A549 (cell line): Measurements from ENCODE around the gene ZNF195. TPM values are rescaled to one million over a fixed set of nuclear protein-coding genes. Genes with fewer than 3 reads are reported as not detected.
"Not testable (repeated sequence)": the region's sequence is repeated elsewhere in the genome, so short reads cannot be mapped to it uniquely, and the experiment has no call there.

Source experiments
- ATAC-seq, 2 experiments: fragments of 200-7000 bp in 1 of 2; fragments of >200 bp in 1 of 2; cut with Nextera tagmentation in 1 of 2; cut with Tn5 transposase in 1 of 2; 3 replicates each; pipeline versions ENCODE4 v1.8.0 to v1.9.1; 2018 to 2020; ENCODE audit warnings: mild to moderate bottlenecking in 1 of 2, moderate library complexity in 1 of 2
- CTCF ChIA-PET: fragments of 300-600 bp; sonication (Branson Sonifier 250); formaldehyde crosslinking; extraction: SDS; loops from one replicate; lab custom pipeline; 2021; ENCODE audit warnings: antibody characterized with exemption, inconsistent platforms; lab: Yijun Ruan, JAX
- POLR2A ChIA-PET: fragments of 350-600 bp; formaldehyde crosslinking; extraction: SDS; loops from one replicate; lab custom pipeline; 2021; ENCODE audit warnings: antibody characterized with exemption, inconsistent platforms; lab: Yijun Ruan, JAX
- DNase-seq, 2 experiments: peaks; one replicate each; pipeline versions ENCODE4 v3.0.0 to v3.0.0-alpha.2; 2011 to 2016; ENCODE audit warnings: low read depth in 1 of 2, low spot score in 1 of 2
- FAIRE-seq: peaks from 2 replicates; lab custom pipeline; 2011; peaks lifted over from hg19 to GRCh38; lab: Jason Lieb, UNC
- H3K27ac ChIP-seq, 2 experiments: fragments of >200 bp; sonication (Bioruptor Twin); formaldehyde crosslinking; 3 replicates each; pipeline ENCODE4 v1.5.1; 2016 to 2017
- H3K4me1 ChIP-seq: fragments of >200 bp; sonication (Bioruptor Twin); formaldehyde crosslinking; 3 replicates; pipeline ENCODE4 v1.6.1; 2016
- H3K4me2 ChIP-seq: fragments of >200 bp; sonication (Bioruptor Twin); formaldehyde crosslinking; 3 replicates; pipeline ENCODE4 v1.6.1; 2016
- H3K4me3 ChIP-seq: fragments of >200 bp; sonication (Bioruptor Twin); formaldehyde crosslinking; 3 replicates; pipeline ENCODE4 v1.5.1; 2016
- H3K9me3 ChIP-seq: fragments of >200 bp; sonication (Bioruptor Twin); formaldehyde crosslinking; 3 replicates; pipeline ENCODE4 v1.6.1; 2016
- WGBS: methylation state at CpG from one replicate; pipeline ENCODE4 v1.1.6; 2017; ENCODE audit errors: missing lambda C conversion rate; 5-methylcytosine and 5-hydroxymethylcytosine counted together
- polyA plus RNA-seq, 4 experiments: library from polyadenylated mRNA; depleted of rRNA in 3 of 4; stranded (reverse); fragments of >200 nt; fragmentation: RNase III in 1 of 4; extraction: RNeasy Plus Mini Kit Qiagen cat#74134 plus additional on column Dnase treatment in 1 of 4; gene quantifications; 2 replicates in 3 of 4; 3 replicates in 1 of 4; pipeline ENCODE4 v1.2.3, GENCODE V29; 2011 to 2017
- small RNA-seq, 6 experiments: library from RNA; depleted of rRNA; stranded (forward); fragments of <200 nt; gene quantifications; one replicate each; pipeline ENCODE3, GENCODE V24; 2012

Gene ZNF195
- polyA plus RNA-seq, 2 of the 4 experiments (the other 2 are of a cell fraction) = 17.3 to 30.9 TPM

- DNase-seq, POLR2A ChIA-PET, H3K27ac ChIP-seq, H3K4me2 ChIP-seq, CTCF ChIA-PET, H3K9me3 ChIP-seq, FAIRE-seq, H3K4me3 ChIP-seq, ATAC-seq, H3K4me1 ChIP-seq: not testable (repeated sequence)
- no CpG with 5 or more reads among the region's 4 CpGs for WGBS
These were observed 50.4 kb downstream of the ZNF195 start for GRCh38 chr11:3328503-3328902.

DNA sequence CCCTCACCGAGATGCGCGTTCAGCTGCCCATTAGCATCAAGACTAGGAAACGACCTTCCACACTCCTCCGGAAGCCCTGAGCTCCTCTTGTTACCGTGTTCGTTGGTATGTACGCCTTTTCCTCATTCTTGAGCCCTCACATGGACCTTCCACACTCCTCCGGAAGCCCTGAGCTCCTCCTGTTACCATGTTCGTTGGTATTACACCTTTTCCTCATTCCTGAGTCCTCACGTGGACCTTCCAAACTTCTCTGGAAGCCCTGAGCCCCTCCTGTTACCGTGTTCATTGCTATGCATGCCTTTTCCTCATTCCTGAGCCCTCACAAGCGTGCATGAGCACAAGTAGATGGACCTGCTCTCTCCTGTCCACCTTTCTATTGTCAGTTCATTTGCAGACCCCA lies 52.5 kb downstream of the ZNF195 start:
- ATAC-seq, DNase-seq, H3K4me1 ChIP-seq, H3K4me3 ChIP-seq, H3K27ac ChIP-seq, FAIRE-seq, H3K9me3 ChIP-seq, POLR2A ChIA-PET, CTCF ChIA-PET, H3K4me2 ChIP-seq: not testable (repeated sequence)
- WGBS = no CpG with 5 or more reads among the region's 13 CpGs

GRCh38 chr11:3324724-3325123 lies 54.2 kb downstream of the ZNF195 start:
- ATAC-seq (peak in 1 of 2 experiments; percentile 74; a peak in 3 of 6 replicates), FAIRE-seq (peak; percentile 51)
- H3K9me3 ChIP-seq, CTCF ChIA-PET, H3K27ac ChIP-seq, POLR2A ChIA-PET, H3K4me3 ChIP-seq, H3K4me1 ChIP-seq, DNase-seq, H3K4me2 ChIP-seq: not testable (repeated sequence)
- 54% methylated on average over 1 of the region's 3 CpGs for WGBS

Small RNA genes within 50 kb of the gene (small RNA-seq; reads per million reads assigned to genes)
- 0 reads per million in 6 experiments for gene AC123788.2

Other genes with a start within 250 kb of the ZNF195 start
- gene OSBPL5, start 213.8 kb downstream of the ZNF195 start, polyA plus RNA-seq (2011; rRNA removed) = 1.6 and 2.3 TPM in 2 replicates
- 4.1 to 5.3 TPM (median 4.6 TPM) in 3 replicates for gene OSBPL5, start 213.8 kb downstream of the ZNF195 start, polyA plus RNA-seq (2017; fragmentation: RNase III; extraction: RNeasy Plus Mini Kit Qiagen cat#74134 plus additional on column Dnase treatment)
- gene MRGPRG, start 160.3 kb downstream of the ZNF195 start, polyA plus RNA-seq (2011; rRNA removed) = not detected in 2 replicates
- gene MRGPRG, start 160.3 kb downstream of the ZNF195 start, polyA plus RNA-seq (2017; fragmentation: RNase III; extraction: RNeasy Plus Mini Kit Qiagen cat#74134 plus additional on column Dnase treatment) = not detected in 3 replicates
- gene MRGPRE, start 146.7 kb downstream of the ZNF195 start, polyA plus RNA-seq (2011; rRNA removed) = not detected in 2 replicates
- not detected in 3 replicates for gene MRGPRE, start 146.7 kb downstream of the ZNF195 start, polyA plus RNA-seq (2017; fragmentation: RNase III; extraction: RNeasy Plus Mini Kit Qiagen cat#74134 plus additional on column Dnase treatment)